Activated naive CD4-positive, alpha-beta T cell treated with anti-CD3 and anti-CD28 coated beads, Interleukin-2, amount 10 ng/mL, durations not matched to agents 7 days and 5 days (primary cell): Measurements from ENCODE around the gene GUCY1A1.

Experiments used
- CTCF ChIA-PET: fragments of 350-600 bp; sonication (Branson Sonifier 250); formaldehyde crosslinking; loops from one replicate; lab custom pipeline; 2021; ENCODE audit warnings: antibody characterized with exemption; lab: Charles Lee
- DNase-seq: peaks from one replicate; pipeline ENCODE4 v3.0.0-alpha.2; 2020
- H3K27ac Mint-ChIP-seq: one replicate; pipeline ENCODE4 v1.8.0; 2021; ENCODE audit warnings: mild to moderate bottlenecking, moderate library complexity, mixed read lengths
- H3K27me3 Mint-ChIP-seq: one replicate; pipeline ENCODE4 v1.8.0; 2021; ENCODE audit warnings: mild to moderate bottlenecking, mixed read lengths
- H3K36me3 Mint-ChIP-seq: one replicate; pipeline ENCODE4 v1.8.0; 2021; ENCODE audit warnings: mixed read lengths
- H3K4me1 Mint-ChIP-seq: one replicate; pipeline ENCODE4 v1.8.0; 2021; ENCODE audit warnings: mixed read lengths
- H3K4me3 Mint-ChIP-seq: one replicate; pipeline ENCODE4 v1.8.0; 2021; ENCODE audit warnings: mild to moderate bottlenecking, moderate library complexity, mixed read lengths
- H3K9me3 Mint-ChIP-seq: one replicate; pipeline ENCODE4 v1.8.0; 2021; ENCODE audit warnings: mixed read lengths

The GUCY1A1 gene

DNA sequence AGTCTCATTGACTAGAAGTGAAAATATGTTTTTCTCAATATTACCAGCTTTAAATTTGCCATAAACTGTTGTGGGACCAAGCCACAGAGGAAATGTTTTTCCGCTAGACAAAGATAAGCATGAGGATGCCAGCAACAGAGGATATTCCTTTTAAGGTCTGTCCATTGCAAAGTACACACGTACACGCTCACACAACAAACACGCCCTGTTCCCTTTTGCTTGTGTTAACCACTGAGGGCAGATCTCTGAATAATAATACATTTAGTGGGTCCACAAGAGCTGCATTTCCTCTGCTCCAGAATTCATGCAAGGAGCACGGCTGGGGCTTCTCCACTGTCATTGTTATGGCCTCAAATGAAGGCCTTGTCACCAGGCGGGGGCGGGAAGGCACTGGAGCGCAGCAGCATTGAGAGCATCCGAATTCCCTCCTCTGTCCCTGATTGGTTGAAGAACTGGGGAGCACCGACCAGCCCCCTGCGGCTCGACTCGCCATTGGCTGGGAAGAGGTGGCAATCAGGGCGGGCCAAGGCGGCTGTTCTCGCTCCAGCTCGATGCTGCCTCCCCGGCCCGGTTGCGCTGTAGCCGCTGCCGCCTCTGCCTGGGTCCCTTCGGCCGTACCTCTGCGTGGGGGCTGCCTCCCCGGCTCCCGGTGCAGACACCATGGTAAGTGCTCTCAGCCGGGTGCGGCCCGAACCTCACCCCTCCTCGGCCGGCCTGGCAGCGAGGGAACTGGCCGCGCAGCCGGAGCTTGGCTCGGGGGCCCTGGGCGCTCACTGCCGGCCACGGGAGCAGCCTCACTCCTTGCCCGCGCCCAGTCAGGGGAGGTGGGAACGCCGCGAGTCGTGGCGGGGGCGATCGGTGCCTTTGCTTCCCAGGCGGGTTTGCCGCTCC lies 92.1 kb downstream of the GUCY1A1 start, which contains the start of gene GUCY1B1:
Gene GUCY1B1 (plus strand): TSS at position 541 of the 891 bp plus-strand sequence. CDS start 120 bp downstream, at position 661.
- Mint-ChIP-seq H3K27ac (no peak within 1 kb of the TSS), H3K36me3 (no peaks in the 10 kb centered on the region), H3K4me3 (peak within 1 kb of the TSS; percentile 3), H3K27me3 (peaks cover 19% of the 10 kb centered on the region), H3K4me1 (peaks cover 10% of the 10 kb centered on the region), H3K9me3 (no peaks in the 10 kb centered on the region)
- peak; percentile 71 for DNase-seq
- CTCF ChIA-PET = no interaction called here

DNA sequence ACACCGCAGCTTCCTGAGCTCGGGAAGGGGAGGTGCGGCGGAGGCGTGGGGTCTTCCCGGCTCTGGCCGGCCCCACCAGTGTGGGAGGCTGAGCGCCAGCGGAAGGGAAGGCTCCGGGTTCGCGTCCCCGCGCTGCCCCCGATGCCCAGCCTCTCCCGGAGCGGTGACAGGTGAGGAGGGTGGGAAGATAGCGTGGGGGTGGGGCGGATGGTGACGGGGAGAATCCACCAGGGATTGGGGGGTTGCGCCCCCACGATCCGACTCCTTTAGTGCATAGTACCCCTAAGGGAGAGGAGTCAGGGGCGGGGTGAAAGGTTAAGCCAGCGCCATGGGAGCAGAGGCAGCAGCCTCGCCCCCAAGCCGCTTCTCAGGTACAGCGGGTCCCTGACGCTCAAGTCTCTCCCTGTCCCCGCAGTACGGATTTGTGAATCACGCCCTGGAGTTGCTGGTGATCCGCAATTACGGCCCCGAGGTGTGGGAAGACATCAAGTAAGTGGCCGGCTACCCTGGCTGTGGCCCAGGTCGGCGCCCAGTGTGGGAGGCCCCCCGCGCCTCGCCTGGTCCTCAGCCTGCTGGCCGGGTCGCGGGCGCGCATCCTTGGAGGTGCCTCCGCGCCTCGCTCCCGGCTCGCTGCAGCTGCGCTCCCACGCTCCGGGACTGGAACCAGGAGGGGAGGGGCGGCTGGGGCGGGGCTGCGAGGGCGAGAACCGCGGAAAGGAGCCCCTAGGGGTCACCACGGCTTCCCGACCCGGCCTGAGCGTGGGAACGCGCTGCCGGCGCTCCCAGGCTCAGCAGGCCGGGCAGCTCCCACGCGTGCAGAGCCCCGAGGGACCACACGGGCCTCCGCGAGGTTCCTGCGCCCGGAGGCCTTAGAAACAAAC lies 93.0 kb downstream of the GUCY1A1 start:
- Mint-ChIP-seq H3K4me3 (no peak overlapping the region), H3K27ac (no peak overlapping the region), H3K36me3 (no peaks in the 10 kb centered on the region), H3K9me3 (no peaks in the 10 kb centered on the region), H3K27me3 (peaks cover 19% of the 10 kb centered on the region), H3K4me1 (peaks cover 10% of the 10 kb centered on the region)
- CTCF ChIA-PET = no interaction called here
- DNase-seq = peak; percentile 19

- no peaks in the 10 kb centered on the region for H3K9me3 Mint-ChIP-seq
- H3K27me3 Mint-ChIP-seq = peaks cover 21% of the 10 kb centered on the region
- peaks cover 10% of the 10 kb centered on the region for H3K4me1 Mint-ChIP-seq
- no peak for DNase-seq
- no peak overlapping the region for H3K4me3 Mint-ChIP-seq
- CTCF ChIA-PET = no interaction called here
- H3K36me3 Mint-ChIP-seq = no peaks in the 10 kb centered on the region
- H3K27ac Mint-ChIP-seq = no peak overlapping the region
These were observed 94.4 kb downstream of the GUCY1A1 start for GRCh38 chr4:155761047-155761446.

GRCh38 chr4:155761916-155762315 lies 95.3 kb downstream of the GUCY1A1 start:
- peaks cover 10% of the 10 kb centered on the region for H3K4me1 Mint-ChIP-seq
- DNase-seq = no peak
- CTCF ChIA-PET = interaction anchor here (0.7 kb wide), 1 partner anchor 81 kb away, joined by 3 read pairs; no protein-coding TSS in a partner anchor
- H3K9me3 Mint-ChIP-seq = no peaks in the 10 kb centered on the region
- H3K27ac Mint-ChIP-seq = no peak overlapping the region
- H3K27me3 Mint-ChIP-seq = peaks cover 21% of the 10 kb centered on the region
- H3K4me3 Mint-ChIP-seq = no peak overlapping the region
- H3K36me3 Mint-ChIP-seq = no peaks in the 10 kb centered on the region

GRCh38 chr4:155762334-155762733 lies 95.7 kb downstream of the GUCY1A1 start:
- Mint-ChIP-seq H3K4me3 (no peak overlapping the region), H3K27me3 (peaks cover 21% of the 10 kb centered on the region), H3K9me3 (no peaks in the 10 kb centered on the region), H3K36me3 (no peaks in the 10 kb centered on the region), H3K27ac (no peak overlapping the region), H3K4me1 (peaks cover 10% of the 10 kb centered on the region)
- DNase-seq = no peak
- CTCF ChIA-PET = no interaction called here

GRCh38 chr4:155763551-155763950 lies 96.9 kb downstream of the GUCY1A1 start:
- CTCF ChIA-PET = no interaction called here
- H3K36me3 Mint-ChIP-seq = no peaks in the 10 kb centered on the region
- H3K27ac Mint-ChIP-seq = no peak overlapping the region
- no peak overlapping the region for H3K4me3 Mint-ChIP-seq
- DNase-seq = no peak
- peaks cover 8% of the 10 kb centered on the region for H3K4me1 Mint-ChIP-seq
- peaks cover 15% of the 10 kb centered on the region for H3K27me3 Mint-ChIP-seq
- no peaks in the 10 kb centered on the region for H3K9me3 Mint-ChIP-seq

GRCh38 chr4:155765149-155765548 lies 98.5 kb downstream of the GUCY1A1 start:
- Mint-ChIP-seq H3K9me3 (no peaks in the 10 kb centered on the region), H3K36me3 (no peaks in the 10 kb centered on the region), H3K27ac (no peak overlapping the region), H3K27me3 (peaks cover 3% of the 10 kb centered on the region), H3K4me1 (peaks cover 6% of the 10 kb centered on the region), H3K4me3 (no peak overlapping the region)
- DNase-seq = no peak
- CTCF ChIA-PET = no interaction called here

DNA sequence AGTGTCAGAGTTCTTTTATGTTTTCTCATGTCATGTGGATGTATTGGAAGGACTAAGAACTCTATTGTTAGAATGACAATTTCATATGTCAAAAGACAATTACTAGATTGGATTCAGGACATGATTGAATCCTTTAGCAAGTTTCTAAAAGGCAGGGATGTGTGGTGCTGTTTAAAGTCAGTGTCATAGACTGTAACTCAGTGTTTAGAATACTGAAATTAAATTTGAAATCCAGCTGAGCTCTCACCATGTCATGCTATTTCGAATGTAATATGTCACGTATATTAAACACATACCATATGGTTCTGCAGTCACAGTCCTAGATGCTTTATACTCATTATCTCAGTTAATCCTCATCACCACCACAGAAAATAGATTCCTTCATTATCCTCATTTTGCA lies 100.0 kb downstream of the GUCY1A1 start:
- CTCF ChIA-PET = no interaction called here
- no peak for DNase-seq
- Mint-ChIP-seq H3K4me3 (no peak overlapping the region), H3K27me3 (peaks cover 3% of the 10 kb centered on the region), H3K9me3 (no peaks in the 10 kb centered on the region), H3K36me3 (no peaks in the 10 kb centered on the region), H3K27ac (no peak overlapping the region), H3K4me1 (no peaks in the 10 kb centered on the region)

GRCh38 chr4:155768370-155768769 lies 101.7 kb downstream of the GUCY1A1 start:
- no peak for DNase-seq
- H3K4me1 Mint-ChIP-seq = no peaks in the 10 kb centered on the region
- no peak overlapping the region for H3K4me3 Mint-ChIP-seq
- H3K27me3 Mint-ChIP-seq = peaks cover 6% of the 10 kb centered on the region
- H3K36me3 Mint-ChIP-seq = no peaks in the 10 kb centered on the region
- H3K27ac Mint-ChIP-seq = no peak overlapping the region
- no peaks in the 10 kb centered on the region for H3K9me3 Mint-ChIP-seq
- CTCF ChIA-PET = no interaction called here

DNA sequence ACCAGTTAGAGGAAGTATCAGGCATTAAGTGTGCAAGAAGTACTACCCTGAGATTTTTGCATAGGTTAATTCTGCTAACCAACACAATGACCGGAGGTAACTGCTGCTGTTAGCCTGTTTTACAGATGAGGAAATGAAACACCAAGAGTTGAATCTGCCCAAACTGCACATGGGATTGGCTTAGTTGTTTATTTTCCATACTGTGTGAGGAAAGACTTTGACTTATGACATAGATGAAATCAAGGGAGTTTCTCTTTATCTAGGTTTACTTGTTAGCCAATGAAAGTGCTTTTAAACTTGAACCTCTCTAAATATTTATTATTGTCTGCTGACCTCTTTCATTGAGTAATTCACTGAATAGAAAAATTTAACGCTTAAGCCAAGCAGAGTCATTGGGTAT lies 102.4 kb downstream of the GUCY1A1 start:
- CTCF ChIA-PET = no interaction called here

DNA sequence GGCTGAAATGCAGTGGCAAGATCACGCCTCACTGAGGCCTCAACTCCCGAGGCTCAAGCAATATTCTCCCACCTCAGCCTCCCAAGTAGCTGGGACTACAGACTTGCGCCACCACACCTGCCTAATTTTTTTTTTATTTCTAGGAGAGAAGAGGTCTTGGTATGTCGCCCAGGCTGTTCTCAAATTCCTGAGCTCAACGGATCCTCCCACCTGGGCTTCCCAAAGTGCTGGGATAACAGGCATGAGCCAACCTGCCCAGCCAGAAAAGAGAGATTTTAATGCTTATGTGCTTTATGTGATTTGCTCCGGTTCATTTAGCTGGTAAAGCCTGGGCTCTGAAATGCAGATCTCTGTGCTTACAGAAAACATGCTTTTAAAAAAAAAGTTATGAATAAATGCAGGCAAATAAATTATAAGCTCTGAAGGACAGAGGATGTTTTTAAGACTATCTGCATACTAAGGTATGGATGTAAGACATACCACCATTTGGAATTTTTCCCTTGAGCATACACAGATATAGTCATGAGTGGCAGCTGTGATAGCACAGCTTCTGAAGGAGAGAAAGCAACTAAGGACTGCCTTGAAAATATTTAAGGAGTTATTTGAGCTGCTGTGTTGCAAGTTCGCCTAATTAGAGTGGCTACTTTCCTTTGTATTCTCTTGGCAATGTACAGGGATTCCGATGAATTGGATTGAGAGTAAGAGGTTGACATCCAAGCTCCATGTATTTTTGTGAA lies 106.0 kb downstream of the GUCY1A1 start:
- no peaks in the 10 kb centered on the region for H3K36me3 Mint-ChIP-seq
- no peaks in the 10 kb centered on the region for H3K4me1 Mint-ChIP-seq
- no peaks in the 10 kb centered on the region for H3K9me3 Mint-ChIP-seq
- peaks cover 3% of the 10 kb centered on the region for H3K27me3 Mint-ChIP-seq
- CTCF ChIA-PET = interaction anchor here (1.9 kb wide), 1 partner anchor 9 kb away, joined by 5 read pairs; no protein-coding TSS in a partner anchor
- DNase-seq = no peak
- H3K4me3 Mint-ChIP-seq = no peak overlapping the region
- H3K27ac Mint-ChIP-seq = no peak overlapping the region

More for the DNA sequence above, 102.4 kb downstream of the GUCY1A1 start:
- no peak for DNase-seq
- no peaks in the 10 kb centered on the region for H3K4me1 Mint-ChIP-seq
- H3K36me3 Mint-ChIP-seq = no peaks in the 10 kb centered on the region
- H3K27me3 Mint-ChIP-seq = peaks cover 6% of the 10 kb centered on the region
- no peak overlapping the region for H3K4me3 Mint-ChIP-seq
- no peaks in the 10 kb centered on the region for H3K9me3 Mint-ChIP-seq
- H3K27ac Mint-ChIP-seq = no peak overlapping the region

DNA sequence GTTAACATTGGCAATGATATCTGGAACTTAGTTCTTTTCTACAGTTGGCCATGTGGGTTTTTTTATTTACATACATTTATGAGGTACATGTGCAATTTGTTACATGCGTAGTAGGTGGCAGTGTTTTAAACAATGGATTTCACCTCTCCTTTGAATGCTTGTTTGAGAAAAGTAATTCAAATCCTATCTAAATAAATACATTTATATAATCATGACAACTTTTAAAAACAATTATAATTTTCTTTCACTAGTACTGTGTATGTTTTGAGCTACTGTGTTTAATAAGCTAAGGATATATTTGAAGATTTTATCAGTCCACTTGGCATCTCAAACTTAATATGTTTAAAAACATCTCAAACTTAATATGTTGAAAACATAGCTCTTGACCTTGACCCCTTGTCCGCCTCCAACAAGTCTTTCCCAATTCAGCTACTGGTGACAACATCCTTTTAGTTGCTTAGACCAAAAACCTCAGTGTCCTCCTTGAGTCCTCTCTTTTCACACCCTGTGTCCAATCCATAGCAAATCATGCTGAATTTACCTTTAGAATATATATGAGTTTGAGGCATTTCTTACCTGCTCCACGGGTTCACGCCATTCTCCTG lies 106.7 kb downstream of the GUCY1A1 start:
- no peak overlapping the region for H3K4me3 Mint-ChIP-seq
- H3K9me3 Mint-ChIP-seq = no peaks in the 10 kb centered on the region
- H3K4me1 Mint-ChIP-seq = no peaks in the 10 kb centered on the region
- CTCF ChIA-PET = interaction anchor here (0.6 to 1.9 kb wide), 2 partner anchors 9 to 267 kb away, joined by 3 to 5 read pairs; no protein-coding TSS in a partner anchor
- H3K36me3 Mint-ChIP-seq = no peaks in the 10 kb centered on the region
- no peak overlapping the region for H3K27ac Mint-ChIP-seq
- no peak for DNase-seq
- peaks cover 3% of the 10 kb centered on the region for H3K27me3 Mint-ChIP-seq

- Mint-ChIP-seq H3K4me1 (no peaks in the 10 kb centered on the region), H3K36me3 (no peaks in the 10 kb centered on the region), H3K27me3 (peaks cover 3% of the 10 kb centered on the region), H3K4me3 (no peak overlapping the region), H3K9me3 (no peaks in the 10 kb centered on the region), H3K27ac (no peak overlapping the region)
- CTCF ChIA-PET = interaction anchor here (0.6 to 1.9 kb wide), 2 partner anchors 8 to 268 kb away, joined by 3 to 5 read pairs; no protein-coding TSS in a partner anchor
- no peak for DNase-seq
These were observed 107.4 kb downstream of the GUCY1A1 start for GRCh38 chr4:155774033-155774432.
